DND-41 (cell line): Measurements from ENCODE around the gene ACSM5.

Experiments
- EZH2 ChIP-seq: IDR thresholded peaks from 3 replicates; pipeline ENCODE4 v1.6.1; 2012; ENCODE audit warnings: borderline replicate concordance, low read depth, mild to moderate bottlenecking, moderate library complexity, low read length, inconsistent platforms; ENCODE audit not compliant: severe bottlenecking
- TF ChIP-seq, protein P1 (sequence below): IDR thresholded peaks from 2 replicates; pipeline ENCODE4 v1.5.1; 2012; ENCODE audit warnings: borderline replicate concordance, low read length, moderate library complexity, mild to moderate bottlenecking; ENCODE audit not compliant: poor library complexity, severe bottlenecking; ENCODE audit errors: extremely low read depth

DNA sequence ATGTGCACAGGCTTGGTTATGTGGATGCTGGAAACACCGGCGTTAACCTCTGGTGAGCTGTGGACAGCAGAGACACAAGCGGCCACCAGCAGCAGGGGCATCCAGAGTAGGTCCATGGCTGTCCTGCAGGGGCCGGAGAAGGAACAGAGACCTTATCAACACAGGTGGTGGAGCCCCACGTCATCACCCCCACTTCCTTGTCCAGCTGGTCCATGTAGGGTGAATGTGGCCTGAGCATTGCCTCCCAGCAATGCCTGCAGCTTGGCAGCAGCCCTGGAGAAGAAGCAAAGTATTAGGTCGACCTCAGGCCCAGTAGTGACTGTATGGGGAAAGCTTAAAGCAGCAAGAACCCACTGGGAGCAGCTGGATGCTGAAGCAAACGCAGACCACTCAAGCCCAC is 10.1 kb upstream of the ACSM5 start:
- TF ChIP-seq, protein P1, sequence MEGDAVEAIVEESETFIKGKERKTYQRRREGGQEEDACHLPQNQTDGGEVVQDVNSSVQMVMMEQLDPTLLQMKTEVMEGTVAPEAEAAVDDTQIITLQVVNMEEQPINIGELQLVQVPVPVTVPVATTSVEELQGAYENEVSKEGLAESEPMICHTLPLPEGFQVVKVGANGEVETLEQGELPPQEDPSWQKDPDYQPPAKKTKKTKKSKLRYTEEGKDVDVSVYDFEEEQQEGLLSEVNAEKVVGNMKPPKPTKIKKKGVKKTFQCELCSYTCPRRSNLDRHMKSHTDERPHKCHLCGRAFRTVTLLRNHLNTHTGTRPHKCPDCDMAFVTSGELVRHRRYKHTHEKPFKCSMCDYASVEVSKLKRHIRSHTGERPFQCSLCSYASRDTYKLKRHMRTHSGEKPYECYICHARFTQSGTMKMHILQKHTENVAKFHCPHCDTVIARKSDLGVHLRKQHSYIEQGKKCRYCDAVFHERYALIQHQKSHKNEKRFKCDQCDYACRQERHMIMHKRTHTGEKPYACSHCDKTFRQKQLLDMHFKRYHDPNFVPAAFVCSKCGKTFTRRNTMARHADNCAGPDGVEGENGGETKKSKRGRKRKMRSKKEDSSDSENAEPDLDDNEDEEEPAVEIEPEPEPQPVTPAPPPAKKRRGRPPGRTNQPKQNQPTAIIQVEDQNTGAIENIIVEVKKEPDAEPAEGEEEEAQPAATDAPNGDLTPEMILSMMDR = no peak
- TF ChIP-seq EZH2 = no peak
